Activated gamma-delta T cell treated with anti-CD3 and anti-CD28 coated beads, Interleukin-2, amount 50 U/mL, for 16 hours (primary cell): Measurements from ENCODE around the gene HLCS.

Experiments
- DNase-seq: peaks from one replicate; pipeline ENCODE4 v3.0.0-alpha.2; 2020; ENCODE audit warnings: low read depth

Gene HLCS

GRCh38 chr21:36985751-36986594 is 19.5 kb upstream of the HLCS start:
- DNase-seq: no peak

GRCh38 chr21:36981977-36982700 is 15.7 kb upstream of the HLCS start:
- DNase-seq: no peak

GRCh38 chr21:36981049-36981391 is 14.6 kb upstream of the HLCS start:
- no peak for DNase-seq

- DNase-seq: no peak
Measured at GRCh38 chr21:36980280-36981048, 14.0 kb upstream of the HLCS start.

- peak; percentile 8 for DNase-seq
Measured at GRCh38 chr21:36976882-36977651, 10.6 kb upstream of the HLCS start.

- DNase-seq: no peak
Measured at GRCh38 chr21:36976228-36976861, 9.9 kb upstream of the HLCS start.

- DNase-seq: no peak
Measured at GRCh38 chr21:36974851-36975192, 8.4 kb upstream of the HLCS start.

GRCh38 chr21:36973986-36974850 is 7.7 kb upstream of the HLCS start:
- no peak for DNase-seq

- DNase-seq: no peak
Measured at GRCh38 chr21:36968976-36969375, 2.5 kb upstream of the HLCS start.

GRCh38 chr21:36968414-36968813 is 1.9 kb upstream of the HLCS start:
- DNase-seq: no peak

- DNase-seq: no peak
Measured at GRCh38 chr21:36966821-36967768, 626 bp upstream of the HLCS start.

GRCh38 chr21:36965720-36966065 is 776 bp downstream of the HLCS start:
- DNase-seq: no peak

GRCh38 chr21:36964827-36965719 is 1.4 kb downstream of the HLCS start:
- DNase-seq: no peak

- DNase-seq: no peak
Measured at GRCh38 chr21:36964398-36964797, 2.1 kb downstream of the HLCS start.

- no peak for DNase-seq
Measured at GRCh38 chr21:36962098-36962780, 4.2 kb downstream of the HLCS start.

- DNase-seq: no peak
Measured at GRCh38 chr21:36960676-36961284, 5.7 kb downstream of the HLCS start.

GRCh38 chr21:36959020-36959835 is 7.2 kb downstream of the HLCS start:
- no peak for DNase-seq
